T1000 (cell line): ENCODE measurements around the gene ITGA3.
"Not testable (repeated sequence)": the region's sequence is repeated elsewhere in the genome, so short reads cannot be mapped to it uniquely, and the experiment has no call there.

Experiments
- DNase-seq: peaks from one replicate; lab custom pipeline; 2025; ENCODE audit warnings: mixed read lengths; lab: John Stamatoyannopoulos, UW

Gene ITGA3

DNA sequence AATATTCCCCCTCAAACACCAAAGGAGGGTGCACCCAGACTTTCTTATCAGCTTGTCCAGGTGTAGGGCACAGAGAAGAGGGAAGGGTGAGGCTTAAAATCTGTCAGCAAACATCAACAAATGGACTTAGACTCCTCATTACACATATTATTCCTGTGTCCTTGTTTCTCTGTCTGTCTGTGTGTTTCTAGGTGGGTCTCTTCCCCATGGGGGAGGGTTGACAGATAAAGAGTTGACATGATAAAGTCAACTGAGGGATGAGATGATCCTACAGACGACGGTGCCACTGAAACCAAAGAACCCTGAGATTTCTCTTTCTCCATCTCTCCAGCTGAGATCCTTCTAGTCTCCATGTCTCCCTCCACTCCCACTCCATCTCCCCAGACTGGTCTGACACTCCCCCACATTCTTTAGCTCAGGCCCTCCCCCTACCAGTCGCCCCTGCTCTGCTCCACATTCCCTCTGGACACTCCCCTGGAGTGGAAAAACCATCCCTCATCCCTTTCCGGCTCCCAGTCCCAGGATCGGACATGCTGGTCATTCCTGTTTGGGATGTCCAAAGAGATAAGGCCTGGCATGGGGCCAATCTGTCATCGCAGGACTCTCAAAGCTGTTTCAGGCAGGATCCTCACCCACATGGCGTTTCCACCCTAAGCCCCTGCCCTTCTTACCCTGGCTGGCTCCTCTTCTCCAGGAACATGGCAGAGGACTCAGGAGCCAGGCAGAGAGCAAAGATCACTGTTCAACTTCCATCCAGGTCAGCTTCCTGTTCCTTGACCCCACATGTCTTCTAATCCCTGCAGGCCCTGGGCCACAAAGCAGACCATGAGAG is 2.9 kb upstream of the ITGA3 start:
- no peak for DNase-seq

DNA sequence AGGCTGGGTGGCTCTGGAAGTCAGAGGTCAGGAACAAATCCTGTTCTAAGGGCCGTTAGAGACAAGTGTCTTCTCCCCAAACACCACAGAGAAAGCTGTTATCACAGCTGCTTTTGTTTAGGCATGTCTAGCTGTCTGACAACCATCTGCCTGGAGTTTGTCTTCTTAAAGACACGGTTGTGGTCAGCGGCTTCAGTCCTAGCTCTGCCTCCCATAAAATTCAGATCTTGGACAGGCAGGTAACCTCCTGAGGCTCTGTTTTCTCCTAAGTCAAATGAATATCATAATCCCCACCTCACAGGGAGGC is 2.3 kb upstream of the ITGA3 start:
- DNase-seq: no peak

DNA sequence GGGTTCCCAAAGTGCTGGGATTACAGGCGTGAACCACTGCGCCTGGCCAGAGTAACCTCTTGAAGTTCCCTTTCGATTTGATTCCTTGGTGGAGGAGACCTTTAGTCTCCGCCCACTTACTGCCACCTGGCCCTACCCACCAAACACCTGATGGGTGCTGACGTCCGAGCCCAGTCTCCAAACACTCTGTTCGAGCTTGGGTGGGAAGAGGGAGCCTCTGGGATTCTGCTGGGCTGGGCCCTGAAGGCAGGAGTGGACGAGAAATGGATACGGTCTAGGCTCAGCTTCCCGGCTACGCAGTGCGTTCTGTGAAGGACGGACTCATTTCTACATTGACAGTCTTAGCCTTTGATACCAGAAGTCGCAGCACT is 870 bp upstream of the ITGA3 start:
- DNase-seq: no peak

DNA sequence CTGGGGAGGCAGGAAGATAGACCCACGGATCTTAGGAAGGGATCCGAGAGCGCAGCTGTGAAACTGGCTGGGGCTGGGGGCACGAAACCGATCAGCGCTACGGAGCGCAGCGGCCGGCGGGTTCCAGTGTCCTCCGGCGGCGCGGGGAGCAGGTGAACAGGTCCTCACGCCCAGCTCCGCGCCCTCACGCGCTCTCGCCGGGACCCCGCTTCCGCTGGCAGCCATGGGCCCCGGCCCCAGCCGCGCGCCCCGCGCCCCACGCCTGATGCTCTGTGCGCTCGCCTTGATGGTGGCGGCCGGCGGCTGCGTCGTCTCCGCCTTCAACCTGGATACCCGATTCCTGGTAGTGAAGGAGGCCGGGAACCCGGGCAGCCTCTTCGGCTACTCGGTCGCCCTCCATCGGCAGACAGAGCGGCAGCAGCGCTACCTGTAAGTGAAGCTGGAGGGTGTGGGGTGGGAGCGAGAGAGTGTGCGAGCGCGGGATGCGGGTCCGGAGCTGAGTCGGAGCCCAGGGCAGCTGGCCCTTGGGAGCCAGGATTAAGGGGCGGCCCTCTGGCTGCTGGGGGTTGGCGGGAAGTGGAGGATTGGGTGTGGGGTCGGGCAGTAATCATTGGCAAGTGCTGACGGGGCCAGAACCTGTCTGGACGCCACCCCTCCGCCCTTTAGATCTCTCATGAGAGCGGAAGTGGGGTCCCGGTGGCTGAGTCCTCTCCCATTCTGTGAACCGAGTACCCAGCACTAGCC is 479 bp downstream of the ITGA3 start:
- peak; percentile 28 for DNase-seq

DNA sequence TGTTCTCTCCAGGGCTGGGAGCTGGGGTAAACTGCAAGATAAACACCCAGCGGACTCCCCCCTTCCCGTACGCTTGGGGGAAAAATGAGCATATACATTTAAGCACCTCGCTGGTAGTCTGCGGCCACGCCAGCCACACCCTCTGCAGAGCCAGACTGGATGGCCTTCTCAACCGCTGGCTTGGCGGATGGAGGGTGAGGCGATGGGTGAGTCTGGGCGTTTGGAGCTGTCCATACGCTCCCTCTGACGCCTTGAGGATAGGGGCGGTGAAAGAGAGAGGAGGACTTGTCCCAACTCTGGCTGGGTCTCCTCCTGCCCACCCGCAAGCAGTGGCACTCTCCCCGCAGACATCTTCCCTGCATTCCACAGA is 1.0 kb downstream of the ITGA3 start:
- DNase-seq: no peak

DNA sequence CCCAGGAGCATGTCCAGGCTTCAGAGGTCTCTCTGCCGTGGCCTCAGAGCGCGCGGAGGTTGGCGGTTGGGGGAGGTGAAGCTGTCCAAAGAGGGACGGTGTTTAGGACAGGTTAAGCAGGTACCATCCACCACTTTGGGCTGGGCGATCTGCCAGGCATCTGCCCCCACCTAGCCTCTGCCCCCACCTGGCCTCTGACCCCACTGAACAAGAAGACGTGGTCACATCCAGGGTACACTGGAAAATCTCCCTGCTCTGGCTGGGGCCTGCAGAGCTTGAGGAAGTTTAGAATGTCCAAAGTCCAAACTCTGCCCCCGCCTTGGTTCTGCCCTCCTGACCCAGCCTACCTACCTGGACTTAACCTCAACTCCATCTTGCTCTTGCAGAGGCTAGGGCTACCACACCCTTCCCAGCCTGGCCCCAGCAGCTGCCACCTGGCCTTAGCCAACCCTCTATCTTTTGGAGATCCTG is 1.6 kb downstream of the ITGA3 start:
- DNase-seq: no peak

DNA sequence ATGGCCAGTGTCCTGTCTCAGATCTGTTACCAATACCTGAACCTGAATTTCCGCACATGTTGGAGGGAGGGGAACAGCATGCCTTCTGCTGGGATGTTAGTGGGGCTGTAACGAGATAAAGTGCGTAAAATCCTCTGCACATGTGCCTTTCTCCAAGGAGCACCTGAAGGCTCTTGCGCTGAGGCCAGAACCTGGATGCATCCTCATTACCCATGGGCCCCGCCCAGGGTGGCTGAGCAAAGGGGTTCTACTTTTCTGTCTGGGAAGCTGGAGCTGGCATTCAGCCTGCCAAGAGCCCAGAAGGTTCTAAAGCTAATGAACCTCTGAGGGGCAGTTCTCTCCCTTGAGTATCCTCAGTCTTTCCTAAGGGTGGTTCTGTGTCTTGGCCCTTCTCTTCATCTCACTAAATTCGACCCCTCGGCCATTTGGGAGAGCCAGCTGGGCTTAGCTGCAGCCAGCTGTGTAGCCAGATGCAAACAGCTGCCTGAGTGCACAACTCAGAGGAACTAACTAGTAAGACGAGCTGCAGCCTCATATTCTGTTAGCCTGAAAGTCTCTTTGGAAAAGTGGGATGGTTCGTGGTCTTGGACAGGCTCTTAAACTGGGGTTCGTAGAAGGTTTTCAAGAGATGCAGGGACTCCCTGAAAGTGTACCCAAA is 2.5 kb downstream of the ITGA3 start:
- no peak for DNase-seq

DNA sequence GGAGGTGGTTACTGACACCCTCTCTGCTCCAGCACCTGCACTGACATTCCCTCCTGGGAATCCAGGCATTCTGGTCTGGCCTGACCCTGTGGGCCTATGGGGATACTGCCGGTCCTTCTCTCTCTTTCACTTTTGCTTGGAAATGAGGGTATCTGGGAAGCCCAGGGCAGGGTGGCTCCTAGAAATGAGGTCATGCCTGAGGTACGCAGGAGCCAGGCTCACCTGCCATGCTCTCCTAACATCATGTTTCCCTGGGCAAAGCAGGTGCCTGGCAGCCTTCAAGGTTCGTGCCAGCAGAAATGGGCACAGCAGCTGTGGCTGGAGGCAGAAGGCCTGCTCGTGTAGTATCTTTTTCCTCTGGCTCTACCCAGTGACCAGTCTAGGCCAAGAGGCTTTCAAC is 3.3 kb downstream of the ITGA3 start:
- DNase-seq: no peak

DNA sequence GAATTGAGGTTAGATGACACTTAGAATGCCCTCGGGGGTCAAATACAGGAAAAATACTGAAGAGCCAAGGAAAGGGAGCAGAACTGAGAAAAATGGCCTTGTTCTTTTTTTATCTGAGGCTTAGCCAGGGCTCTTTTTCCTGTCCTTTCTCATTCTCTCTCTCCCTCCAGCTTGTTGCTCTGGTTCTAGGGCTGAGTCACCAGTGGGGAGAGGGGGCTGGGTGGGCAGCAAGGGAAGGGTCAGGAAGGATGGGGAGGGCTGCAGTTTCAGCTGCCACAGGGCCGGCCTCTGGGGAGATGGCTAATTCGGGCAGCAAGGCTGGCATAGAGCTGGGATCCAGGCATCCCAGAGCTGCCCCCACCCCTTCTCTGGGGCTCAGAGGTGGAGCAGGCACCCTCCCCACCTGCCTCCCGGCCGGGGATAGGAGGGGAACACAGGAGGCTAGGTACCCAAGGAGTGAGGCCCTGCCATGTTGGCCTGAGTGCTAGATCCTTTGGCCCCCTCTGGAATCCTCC is 3.9 kb downstream of the ITGA3 start:
- DNase-seq: no peak

DNA sequence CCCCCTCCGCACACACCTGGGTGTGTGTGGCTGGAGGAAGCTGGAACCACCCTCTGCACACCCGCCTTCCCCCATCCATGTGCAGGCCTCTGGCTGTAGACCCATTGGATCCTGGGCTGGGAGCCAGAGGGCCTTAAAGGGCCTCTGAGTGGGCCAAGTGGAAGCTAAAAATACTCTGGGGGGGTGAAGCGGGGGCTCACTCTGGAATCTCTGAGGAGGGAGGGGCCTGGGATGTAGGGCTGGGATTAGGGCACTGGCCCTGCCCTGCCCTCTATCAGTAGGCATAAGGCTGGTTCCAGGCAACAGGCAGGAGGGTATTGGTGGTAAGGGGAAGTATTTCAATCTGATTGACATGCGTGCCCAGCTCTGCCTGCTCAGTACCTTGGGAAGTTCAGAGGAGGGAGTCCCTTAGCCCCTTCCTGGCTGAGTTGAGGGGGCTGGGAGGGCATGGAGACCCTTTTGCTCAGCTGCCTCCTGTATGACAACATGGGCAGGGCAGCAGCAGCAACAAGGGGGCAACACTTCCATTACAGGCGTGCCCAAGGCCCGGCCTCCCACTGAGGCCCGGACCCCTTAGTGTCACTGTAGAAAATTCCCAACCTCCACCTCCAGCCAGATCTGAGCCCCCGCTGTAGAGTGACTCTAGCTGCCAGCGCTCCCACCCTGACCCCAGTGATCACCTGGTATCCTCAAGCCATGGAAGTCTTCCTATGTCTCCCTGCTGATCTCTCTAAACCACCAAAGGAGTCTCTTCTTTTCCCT is 5.2 kb downstream of the ITGA3 start:
- peak; percentile 34 for DNase-seq

DNA sequence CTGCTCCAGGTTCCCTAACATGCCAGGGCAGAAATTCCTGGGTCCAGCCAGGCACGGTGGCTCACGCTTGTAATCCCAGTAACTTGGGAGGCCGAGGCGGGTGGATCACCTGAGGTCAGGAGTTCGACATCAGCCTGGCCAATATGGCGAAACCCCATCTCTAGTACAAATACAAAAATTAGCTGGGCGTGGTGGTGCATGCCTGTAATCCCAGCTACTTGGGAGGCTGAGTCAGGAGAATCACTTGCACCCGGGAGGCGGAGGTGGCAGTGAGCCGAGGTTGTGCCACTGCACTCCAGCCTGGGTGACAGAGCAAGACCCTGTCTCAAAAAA is 5.8 kb downstream of the ITGA3 start:
- DNase-seq: not testable (repeated sequence)

DNA sequence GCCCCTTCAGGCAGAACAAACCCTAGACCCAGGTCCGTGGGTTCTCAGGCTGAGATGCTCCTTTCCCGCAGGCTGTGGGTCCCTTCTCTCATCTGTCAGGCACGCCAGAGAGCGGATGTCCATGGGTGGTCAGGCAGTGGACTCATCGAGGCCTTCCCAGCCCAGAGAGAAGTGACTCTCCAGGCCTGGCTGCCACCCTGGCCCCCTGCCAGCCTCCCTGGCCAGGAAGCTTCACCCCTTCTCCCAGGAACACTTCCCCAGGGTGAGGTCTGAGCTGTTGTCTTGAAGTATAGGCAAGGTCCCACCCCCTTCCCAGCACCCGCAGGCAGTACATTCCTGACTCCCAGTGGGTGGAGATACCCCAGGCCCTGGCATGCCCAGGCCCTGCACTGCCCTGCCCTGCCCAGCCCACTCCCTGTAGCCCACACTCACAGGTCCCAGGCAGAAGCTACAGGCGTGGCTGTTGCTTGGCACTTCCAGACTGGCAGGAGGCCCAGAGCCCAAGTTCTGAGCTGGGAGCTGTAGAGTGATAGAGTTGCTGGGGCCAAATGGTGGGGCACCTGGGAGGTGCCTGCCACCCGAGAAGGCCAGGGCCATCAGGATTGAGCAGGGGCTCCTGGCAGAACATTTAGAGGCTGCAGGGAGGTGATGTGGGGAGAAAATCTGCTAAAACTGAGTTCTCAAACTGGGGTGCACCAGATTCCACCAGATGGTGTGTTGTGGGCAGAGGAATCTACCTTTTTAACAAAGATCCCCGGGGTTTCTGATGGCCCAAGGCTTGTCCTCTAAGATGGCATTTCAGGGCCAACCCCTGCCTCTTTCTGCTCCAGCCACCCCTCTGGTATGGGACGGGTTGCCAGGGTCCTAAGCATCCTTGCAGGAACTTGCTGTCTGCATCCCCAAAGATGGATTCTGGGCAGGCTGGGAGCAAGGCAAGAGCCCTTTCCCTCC is 6.7 kb downstream of the ITGA3 start:
- DNase-seq: peak; percentile 95

DNA sequence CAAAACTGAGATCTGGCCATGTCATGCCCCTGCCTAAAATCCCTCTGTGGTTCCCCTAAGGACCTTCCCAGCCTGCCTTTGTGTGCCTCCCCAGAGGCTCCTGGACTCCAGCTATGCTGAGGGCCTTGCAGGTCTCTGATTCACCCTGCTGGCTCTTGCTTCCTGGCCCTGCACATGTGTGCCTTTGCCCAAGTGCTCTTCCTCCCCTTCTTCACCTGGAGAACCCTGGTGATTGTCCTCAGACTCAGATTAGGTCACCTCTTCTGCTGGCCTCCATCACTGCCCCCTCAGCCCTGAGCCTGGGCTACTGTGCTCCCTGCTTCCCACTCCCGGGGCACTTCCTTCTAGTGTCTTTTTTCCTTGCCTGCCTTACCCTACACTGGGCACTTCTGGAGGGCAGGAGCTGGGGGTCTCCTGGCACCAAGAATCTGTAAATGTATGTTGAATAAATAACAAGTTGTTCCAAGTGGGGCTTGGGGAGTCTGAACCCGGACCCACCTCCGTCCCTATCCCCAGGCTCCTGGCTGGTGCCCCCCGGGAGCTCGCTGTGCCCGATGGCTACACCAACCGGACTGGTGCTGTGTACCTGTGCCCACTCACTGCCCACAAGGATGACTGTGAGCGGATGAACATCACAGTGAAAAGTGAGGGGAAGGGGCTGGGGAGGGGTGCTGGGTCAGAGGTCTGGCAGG is 7.8 kb downstream of the ITGA3 start:
- no peak for DNase-seq

DNA sequence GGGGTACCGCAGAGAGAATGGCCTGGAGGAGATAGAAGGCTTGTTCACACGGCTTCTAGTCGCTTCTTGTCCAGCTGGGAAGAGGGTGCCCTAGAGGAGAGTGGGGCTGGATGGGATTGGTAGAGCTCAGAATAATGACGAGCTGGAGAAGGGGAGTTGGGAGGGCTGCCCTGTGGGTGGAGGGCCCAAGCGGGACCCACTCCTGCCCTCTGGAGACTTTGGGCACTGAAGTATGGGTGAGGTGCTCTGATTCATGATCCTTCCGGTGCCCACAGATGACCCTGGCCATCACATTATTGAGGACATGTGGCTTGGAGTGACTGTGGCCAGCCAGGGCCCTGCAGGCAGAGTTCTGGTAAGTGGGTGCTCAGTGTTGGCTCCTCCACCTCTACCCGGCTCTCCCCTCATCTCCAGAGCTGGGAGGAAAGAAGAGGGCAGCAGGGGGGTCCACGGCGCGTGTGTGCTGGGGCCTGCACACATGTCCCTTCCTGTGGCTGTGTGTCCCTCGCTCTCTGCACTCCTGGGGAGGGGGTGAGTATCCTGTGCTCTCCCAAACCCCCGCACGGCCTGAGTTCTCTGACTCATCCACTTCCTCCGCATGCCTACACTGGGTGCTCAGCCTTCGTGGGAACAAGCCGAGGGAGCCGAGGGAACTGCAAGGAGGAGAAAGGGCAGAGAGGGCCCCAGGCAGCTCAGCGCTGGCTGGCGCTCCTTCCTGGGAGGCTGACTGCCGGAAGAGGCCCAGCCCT is 8.5 kb downstream of the ITGA3 start:
- DNase-seq: peak; percentile 83

DNA sequence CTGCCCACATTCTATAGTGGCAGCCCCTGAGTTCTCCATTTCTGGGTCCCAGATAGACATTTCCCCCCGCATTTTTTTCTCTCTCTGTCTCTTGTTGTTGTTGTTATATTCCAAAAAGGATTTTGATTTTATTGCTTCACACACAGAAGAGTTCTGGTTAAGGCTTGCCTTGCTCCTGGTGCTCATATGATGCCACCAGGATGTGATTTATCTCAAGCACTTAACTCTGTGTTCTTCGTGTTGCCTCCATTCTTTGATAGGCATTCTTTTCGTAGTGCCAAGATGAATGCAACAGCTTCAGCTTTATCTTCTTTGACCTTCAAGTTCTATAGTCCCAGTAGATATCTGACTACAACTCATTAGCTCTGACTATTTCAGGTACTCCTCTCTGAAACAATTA is 9.1 kb downstream of the ITGA3 start:
- DNase-seq: no peak

DNA sequence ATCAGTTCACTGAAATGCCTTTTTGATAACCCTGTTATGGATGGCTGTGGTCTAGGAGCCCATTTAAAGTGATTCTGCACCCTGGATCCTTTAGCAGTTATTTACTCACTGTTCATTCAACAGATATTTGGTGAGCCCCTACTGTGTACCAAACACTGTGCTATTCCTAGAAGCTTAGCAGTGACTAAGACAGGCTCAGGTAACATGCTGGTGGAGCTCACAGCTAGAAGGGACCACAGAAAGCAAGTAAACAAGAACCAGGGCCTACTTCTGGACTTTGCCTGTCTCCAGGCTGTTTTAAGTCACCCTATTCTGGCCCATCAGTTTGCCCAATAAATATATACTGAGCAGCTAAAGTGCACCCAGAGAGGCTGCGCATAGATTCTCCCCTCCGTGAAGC is 11.1 kb downstream of the ITGA3 start:
- no peak for DNase-seq

DNA sequence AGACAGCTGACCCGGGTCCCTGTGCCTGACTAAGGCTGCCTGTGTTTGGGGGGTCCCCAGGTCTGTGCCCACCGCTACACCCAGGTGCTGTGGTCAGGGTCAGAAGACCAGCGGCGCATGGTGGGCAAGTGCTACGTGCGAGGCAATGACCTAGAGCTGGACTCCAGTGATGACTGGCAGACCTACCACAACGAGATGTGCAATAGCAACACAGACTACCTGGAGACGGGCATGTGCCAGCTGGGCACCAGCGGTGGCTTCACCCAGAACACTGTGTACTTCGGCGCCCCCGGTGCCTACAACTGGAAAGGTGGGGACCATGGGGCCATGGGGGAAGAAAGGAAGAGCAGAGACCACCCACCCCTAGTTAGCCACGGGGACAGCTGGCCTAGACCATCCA is 12.1 kb downstream of the ITGA3 start:
- no peak for DNase-seq

DNA sequence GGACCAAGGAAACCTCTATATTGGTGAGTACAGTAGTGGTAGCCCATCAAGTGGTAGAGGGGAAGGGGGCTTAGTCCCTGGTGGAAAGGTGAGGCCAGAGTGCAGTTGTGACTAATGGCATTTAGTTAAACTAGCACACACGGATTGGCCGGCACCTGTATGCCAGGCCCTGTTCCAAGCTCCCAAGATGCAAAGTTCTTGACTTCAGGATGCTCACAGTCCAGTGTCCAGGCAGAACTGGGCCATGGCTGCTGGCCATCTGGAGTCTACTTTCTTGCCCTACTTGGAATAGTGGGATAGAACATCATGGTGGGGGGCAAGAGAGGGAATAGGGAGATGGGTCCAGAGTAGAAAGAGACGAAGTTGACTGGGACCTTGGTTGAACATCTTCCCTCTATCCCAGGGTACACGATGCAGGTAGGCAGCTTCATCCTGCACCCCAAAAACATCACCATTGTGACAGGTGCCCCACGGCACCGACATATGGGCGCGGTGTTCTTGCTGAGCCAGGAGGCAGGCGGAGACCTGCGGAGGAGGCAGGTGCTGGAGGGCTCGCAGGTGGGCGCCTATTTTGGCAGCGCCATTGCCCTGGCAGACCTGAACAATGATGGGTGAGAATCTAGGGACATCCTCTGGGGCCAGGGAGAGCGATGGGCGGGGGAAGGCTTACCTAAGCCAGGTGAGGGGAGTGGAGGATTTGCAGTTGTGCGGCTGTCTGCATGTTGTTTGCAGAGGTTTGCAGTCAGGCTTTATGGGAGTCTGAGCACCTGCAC is 15.2 kb downstream of the ITGA3 start:
- DNase-seq: no peak

DNA sequence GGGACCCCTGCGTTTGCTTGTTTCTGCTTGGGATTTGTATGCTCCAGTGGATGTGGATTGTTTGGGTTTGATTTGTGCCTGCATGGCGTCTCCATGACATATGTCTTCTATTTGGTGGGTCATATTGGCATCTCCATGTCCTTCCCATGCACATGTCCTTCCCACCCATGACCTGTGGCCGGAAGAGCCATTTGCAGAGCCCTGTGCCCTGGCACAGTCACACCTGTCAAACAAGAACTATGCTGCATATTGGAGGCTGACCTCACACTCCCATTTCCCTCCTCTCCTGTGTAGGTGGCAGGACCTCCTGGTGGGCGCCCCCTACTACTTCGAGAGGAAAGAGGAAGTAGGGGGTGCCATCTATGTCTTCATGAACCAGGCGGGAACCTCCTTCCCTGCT is 15.8 kb downstream of the ITGA3 start:
- no peak for DNase-seq
